Kidney epithelial cell (primary cell): ENCODE data around the gene PRC1. TPM values are rescaled to one million over a fixed set of nuclear protein-coding genes. Genes with fewer than 3 reads are reported as not detected.

ENCODE experiments used
- DNase-seq: peaks from one replicate; pipeline ENCODE4 v3.0.0-alpha.2; 2010; ENCODE audit warnings: low read depth
- H3K27me3 ChIP-seq: 2 replicates; pipeline ENCODE4 v1.6.0; 2011; ENCODE audit warnings: low read length; ENCODE audit not compliant: control insufficient read depth, insufficient read depth
- H3K36me3 ChIP-seq: 2 replicates; pipeline ENCODE4 v1.5.1; 2011; ENCODE audit warnings: low read length; ENCODE audit not compliant: control insufficient read depth, insufficient read depth
- H3K4me3 ChIP-seq: 2 replicates; pipeline ENCODE4 v1.5.1; 2011; ENCODE audit warnings: low read depth, mild to moderate bottlenecking, control low read depth, low read length
- CTCF ChIP-seq: IDR thresholded peaks from 2 replicates; pipeline ENCODE4 v1.5.1; 2011; ENCODE audit warnings: mild to moderate bottlenecking, moderate library complexity, low read length, control low read depth, inconsistent platforms; ENCODE audit not compliant: insufficient read depth, poor library complexity, severe bottlenecking
- total RNA-seq: library from RNA; depleted of rRNA; stranded (reverse); fragments of >200 nt; gene quantifications from 2 replicates; pipeline ENCODE4 v1.2.3, GENCODE V29; 2015

PRC1 gene
- total RNA-seq, 1 donor from 2014 or later, result 17.0 TPM

GRCh38 chr15:90952901-90953677, 41.2 kb downstream of the PRC1 start:
- Histone ChIP-seq H3K36me3 (peaks cover 2% of the 10 kb centered on the region), H3K4me3 (no peak overlapping the region), H3K27me3 (no peaks in the 10 kb centered on the region)
- no peak for TF ChIP-seq CTCF
- DNase-seq, result no peak

- Histone ChIP-seq H3K4me3 (no peak overlapping the region), H3K36me3 (peaks cover 8% of the 10 kb centered on the region), H3K27me3 (no peaks in the 10 kb centered on the region)
- TF ChIP-seq CTCF, result no peak
- DNase-seq, result no peak
Observed at GRCh38 chr15:90950676-90951075, 43.7 kb downstream of the PRC1 start.

- peaks cover 8% of the 10 kb centered on the region for H3K36me3 ChIP-seq
- DNase-seq, result no peak
- no peaks in the 10 kb centered on the region for H3K27me3 ChIP-seq
Observed at GRCh38 chr15:90949979-90950675, 44.2 kb downstream of the PRC1 start.

GRCh38 chr15:90948506-90948905, 45.8 kb downstream of the PRC1 start:
- no peaks in the 10 kb centered on the region for H3K27me3 ChIP-seq
- no peak for TF ChIP-seq CTCF
- H3K4me3 ChIP-seq, result no peak overlapping the region
- DNase-seq, result no peak
- H3K36me3 ChIP-seq, result peaks cover 8% of the 10 kb centered on the region

More at GRCh38 chr15:90949979-90950675, 44.2 kb downstream of the PRC1 start:
- H3K4me3 ChIP-seq, result no peak overlapping the region
- TF ChIP-seq CTCF, result no peak

- no peak for TF ChIP-seq CTCF
- Histone ChIP-seq H3K36me3 (peaks cover 8% of the 10 kb centered on the region), H3K4me3 (no peak overlapping the region), H3K27me3 (no peaks in the 10 kb centered on the region)
- DNase-seq, result no peak
Observed at GRCh38 chr15:90947577-90948357, 46.6 kb downstream of the PRC1 start.
